ENCODE data around the gene CXXC1.

CXXC1 gene

DNA sequence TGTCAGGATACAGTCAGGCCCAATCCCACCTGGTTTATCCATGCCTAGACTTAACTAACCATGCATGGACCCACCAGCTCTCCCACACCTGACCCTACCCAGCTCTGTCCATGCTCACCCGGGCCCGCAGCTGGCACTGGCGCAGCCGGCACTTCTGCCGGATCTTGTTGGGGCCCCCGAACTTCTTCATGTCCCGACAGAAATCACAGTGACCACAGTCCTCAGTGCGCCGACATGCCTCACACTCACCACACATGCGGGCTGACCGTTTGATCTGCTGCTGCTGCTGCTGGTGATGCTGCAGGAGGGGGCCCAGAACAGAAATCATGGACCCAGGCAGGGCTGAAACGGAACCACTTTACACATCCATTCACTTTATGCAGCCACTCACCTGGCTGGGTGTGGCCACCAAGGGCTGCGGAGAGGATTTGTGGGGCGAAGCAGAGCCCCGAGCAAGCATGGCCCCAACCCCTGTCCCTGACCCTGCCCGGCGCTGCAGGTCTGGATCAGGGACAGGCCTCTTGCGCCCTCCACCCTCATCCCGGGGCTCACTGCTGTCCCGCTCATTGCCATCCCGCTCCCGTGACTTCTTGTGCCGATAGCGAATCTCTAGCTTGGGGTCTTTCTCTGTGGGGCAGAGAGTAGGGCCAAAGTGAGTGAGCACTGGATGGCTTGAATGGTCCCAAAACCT, 1.7 kb downstream of the CXXC1 start:
- in situ Hi-C loops (cut with MboI; ENCODE audit: low pct_unique_long_range_greater_than_20kb, low sequenced_read_pairs, unreplicated experiment), result loop anchor here (10.0 kb wide), 1 partner anchor 69 kb away; no protein-coding TSS in a partner anchor
- no peak for TF ChIP-seq CTCF (IDR thresholded peaks at IDR 0.05; ENCODE audit: extremely low read depth, insufficient read depth, missing control alignments)
- DNase-seq (ENCODE audit: low spot score), result no peak

DNA sequence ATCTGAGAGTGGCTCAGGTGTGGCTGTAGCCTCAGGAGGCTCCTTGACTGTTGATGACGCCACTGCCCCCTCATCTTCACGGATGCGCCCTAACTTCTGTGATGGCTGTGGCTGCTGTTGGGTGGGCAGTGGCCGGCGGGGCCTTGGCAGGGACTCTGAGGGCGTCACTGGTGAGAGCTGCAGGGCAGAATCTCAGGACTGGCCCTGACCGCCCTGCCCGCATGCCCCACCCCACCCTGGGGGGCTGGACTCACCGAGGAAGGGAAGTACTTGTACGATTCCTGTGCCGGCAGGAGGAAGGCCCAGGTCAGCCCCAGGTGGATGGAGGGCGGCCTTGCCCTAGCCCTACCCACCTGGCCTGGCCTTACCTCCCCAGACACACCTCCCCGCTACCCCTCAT, 2.4 kb downstream of the CXXC1 start:
- TF ChIP-seq CTCF (IDR thresholded peaks at IDR 0.05; ENCODE audit: extremely low read depth, insufficient read depth, missing control alignments), result no peak
- DNase-seq (ENCODE audit: low spot score), result no peak
- in situ Hi-C loops (cut with MboI; ENCODE audit: low pct_unique_long_range_greater_than_20kb, low sequenced_read_pairs, unreplicated experiment), result loop anchor here (10.0 kb wide), 1 partner anchor 70 kb away; no protein-coding TSS in a partner anchor

DNA sequence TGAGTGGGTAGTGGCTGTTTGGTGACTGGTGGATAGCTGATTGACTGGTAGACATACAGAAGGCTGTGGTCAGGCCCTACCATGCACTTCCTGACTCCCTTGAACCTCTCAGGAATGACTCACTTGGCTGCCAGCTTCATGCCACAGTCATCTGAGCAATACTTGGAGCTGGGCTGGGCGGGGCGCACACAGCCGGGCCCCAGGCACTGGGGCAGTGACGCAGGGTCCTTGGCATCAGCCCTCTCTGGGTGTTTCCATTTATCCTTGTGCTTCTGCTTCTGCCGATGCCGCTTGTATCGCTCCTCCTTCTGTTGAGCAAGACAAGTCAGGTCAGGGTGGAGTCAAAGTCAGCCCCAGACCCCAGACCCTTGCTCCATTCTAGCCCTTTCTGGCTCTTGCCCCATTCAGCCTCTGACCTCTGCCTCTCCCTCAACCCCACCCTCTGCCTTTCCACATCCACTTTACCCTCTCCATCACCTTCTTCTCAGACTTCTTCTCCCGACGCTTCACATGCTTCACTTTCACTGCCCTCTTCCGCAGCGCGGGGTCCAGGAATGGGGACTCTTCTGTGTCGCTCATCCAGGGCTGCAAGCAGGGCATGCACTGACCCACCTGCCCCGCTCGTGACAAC, 3.1 kb downstream of the CXXC1 start:
- TF ChIP-seq CTCF (IDR thresholded peaks at IDR 0.05; ENCODE audit: extremely low read depth, insufficient read depth, missing control alignments), result no peak
- in situ Hi-C loops (cut with MboI; ENCODE audit: low pct_unique_long_range_greater_than_20kb, low sequenced_read_pairs, unreplicated experiment), result loop anchor here (10.0 kb wide), 1 partner anchor 70 kb away; no protein-coding TSS in a partner anchor

DNA sequence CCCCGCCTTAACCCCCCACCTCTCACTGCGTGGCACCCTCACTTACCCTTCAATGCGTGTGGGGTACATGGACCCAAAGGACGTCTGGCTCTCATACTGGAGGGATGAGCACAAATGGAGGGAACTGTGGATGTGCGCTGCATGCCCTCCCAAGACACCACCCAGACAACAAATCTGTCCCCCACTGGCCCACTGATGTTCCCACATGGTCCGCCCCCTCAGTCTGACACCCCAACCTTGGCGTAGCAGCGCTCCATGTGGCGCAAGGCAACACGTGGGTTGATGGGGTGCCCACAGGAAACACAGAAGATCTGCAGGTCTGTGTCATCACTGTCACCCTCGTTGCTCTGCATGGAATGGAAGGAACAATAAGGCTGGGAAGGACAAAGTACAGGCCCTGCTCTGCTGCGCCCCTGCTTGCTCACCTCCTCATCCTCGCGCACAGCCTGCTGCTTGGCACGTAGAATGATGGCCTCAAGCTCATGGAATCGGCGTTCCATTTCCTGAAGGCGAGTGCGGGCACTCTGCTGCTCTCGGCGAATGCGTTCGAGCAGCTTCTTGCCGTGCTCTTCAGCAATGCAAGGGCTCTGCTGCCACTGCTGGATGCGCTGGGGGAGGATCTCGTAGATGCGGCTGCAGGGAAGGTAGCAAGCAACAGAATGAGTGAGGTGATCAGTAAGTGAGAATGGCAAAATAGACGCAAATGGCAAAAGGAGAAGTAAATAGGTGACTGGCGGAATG, 3.9 kb downstream of the CXXC1 start:
- no peak for DNase-seq (ENCODE audit: low spot score)
- TF ChIP-seq CTCF (IDR thresholded peaks at IDR 0.05; ENCODE audit: extremely low read depth, insufficient read depth, missing control alignments), result no peak
- in situ Hi-C loops (cut with MboI; ENCODE audit: low pct_unique_long_range_greater_than_20kb, low sequenced_read_pairs, unreplicated experiment), result loop anchor here (10.0 kb wide), 1 partner anchor 71 kb away; no protein-coding TSS in a partner anchor

More for the DNA sequence above, 3.1 kb downstream of the CXXC1 start:
- DNase-seq (ENCODE audit: low spot score), result no peak

DNA sequence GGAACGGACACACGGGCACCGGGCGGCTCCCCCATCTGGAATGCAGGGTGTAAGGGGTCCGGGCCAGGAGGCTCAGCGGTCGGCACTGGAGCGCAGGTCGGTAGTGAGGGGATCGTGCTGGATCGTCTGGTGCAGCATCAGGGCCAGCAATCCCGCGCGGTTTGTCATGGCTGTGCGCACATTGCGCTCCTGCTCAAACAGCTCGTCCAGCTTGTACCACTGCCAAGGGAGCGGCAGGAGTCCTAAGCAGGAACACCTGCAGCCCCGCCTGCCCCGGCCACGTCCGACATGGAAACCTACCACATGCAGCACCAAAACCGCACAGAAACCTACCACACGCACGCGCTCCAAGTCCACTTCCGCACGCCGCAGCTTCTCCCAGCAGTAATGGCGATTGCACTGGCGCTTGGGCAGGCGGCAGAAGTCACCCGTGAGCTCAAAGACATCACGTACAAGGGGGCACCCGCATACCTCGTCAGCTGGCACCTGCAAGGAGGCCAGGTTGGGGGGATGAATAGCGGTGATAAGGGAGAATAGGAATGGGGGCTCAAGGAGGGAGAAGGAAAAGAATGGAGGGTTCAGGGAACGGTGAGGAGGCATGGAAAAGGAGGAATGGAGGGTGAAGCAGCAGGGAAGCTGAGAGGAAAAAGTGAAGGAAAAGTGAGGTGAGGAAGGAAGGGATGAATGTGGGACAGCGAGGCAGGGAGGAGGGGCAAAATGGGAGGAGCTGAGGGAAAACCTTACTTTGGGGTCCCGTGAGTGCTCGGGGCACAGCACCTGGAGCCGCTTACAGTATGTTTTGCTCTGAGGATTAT, 4.8 kb downstream of the CXXC1 start:
- TF ChIP-seq CTCF (IDR thresholded peaks at IDR 0.05; ENCODE audit: extremely low read depth, insufficient read depth, missing control alignments), result no peak
- in situ Hi-C loops (cut with MboI; ENCODE audit: low pct_unique_long_range_greater_than_20kb, low sequenced_read_pairs, unreplicated experiment), result loop anchor here (10.0 kb wide), 1 partner anchor 72 kb away; no protein-coding TSS in a partner anchor
- DNase-seq (ENCODE audit: low spot score), result no peak
